GM20431 (cell line): ENCODE results near the gene NMUR2.

Source experiments
- in situ Hi-C: fragments of 300-500 bp; cut with MseI, MboI; formaldehyde crosslinking; loops from one replicate; pipeline ENCODE4 v1.15.0; 2020; ENCODE audit warnings: low sequenced_read_pairs; ENCODE audit not compliant: unreplicated experiment

The NMUR2 gene

GRCh38 chr5:152374711-152375275 lies 30.3 kb downstream of the NMUR2 start:
- in situ Hi-C loops: no loop called here

- in situ Hi-C loops: no loop called here
Measured at GRCh38 chr5:152372875-152373274, 32.2 kb downstream of the NMUR2 start.

- in situ Hi-C loops: no loop called here
Measured at GRCh38 chr5:152369298-152369697, 35.8 kb downstream of the NMUR2 start.

GRCh38 chr5:152367554-152367953 lies 37.5 kb downstream of the NMUR2 start:
- in situ Hi-C loops: no loop called here

GRCh38 chr5:152366716-152367115 lies 38.4 kb downstream of the NMUR2 start:
- in situ Hi-C loops: no loop called here

GRCh38 chr5:152364899-152365298 lies 40.2 kb downstream of the NMUR2 start:
- in situ Hi-C loops: no loop called here

GRCh38 chr5:152364172-152364571 lies 40.9 kb downstream of the NMUR2 start:
- in situ Hi-C loops: no loop called here

- in situ Hi-C loops: no loop called here
Measured at GRCh38 chr5:152358861-152359568, 46.1 kb downstream of the NMUR2 start.

- in situ Hi-C loops: no loop called here
Measured at GRCh38 chr5:152356506-152356905, 48.6 kb downstream of the NMUR2 start.

GRCh38 chr5:152355061-152355460 lies 50.0 kb downstream of the NMUR2 start:
- in situ Hi-C loops: no loop called here

GRCh38 chr5:152353001-152353400 lies 52.1 kb downstream of the NMUR2 start:
- in situ Hi-C loops: no loop called here

GRCh38 chr5:152349683-152350526 lies 55.2 kb downstream of the NMUR2 start:
- in situ Hi-C loops: no loop called here
